GM23248 (cell line): ENCODE measurements around the gene DOK6. TPM values are rescaled to one million over a fixed set of nuclear protein-coding genes. Genes with fewer than 3 reads are reported as not detected.

ENCODE experiments used
- DNase-seq: peaks from one replicate; pipeline ENCODE4 v3.0.0-alpha.2; 2015
- H2AFZ ChIP-seq: fragments of 200-600 bp; sonication (generic); 2 replicates; pipeline ENCODE4 v1.6.1; 2016; ENCODE audit warnings: antibody characterized with exemption
- H3F3A ChIP-seq: fragments of 200-600 bp; sonication (generic); 2 replicates; pipeline ENCODE4 v1.6.1; 2016; ENCODE audit warnings: mild to moderate bottlenecking, antibody characterized with exemption, mixed run types; ENCODE audit not compliant: insufficient read depth
- H3K27ac ChIP-seq: fragments of 200-600 bp; sonication (generic); 2 replicates; pipeline ENCODE4 v1.5.1; 2016; ENCODE audit warnings: mild to moderate bottlenecking
- H3K27me3 ChIP-seq: fragments of 200-600 bp; sonication (generic); replicated peaks from 2 replicates; pipeline ENCODE4 v1.6.1; 2016; ENCODE audit warnings: mild to moderate bottlenecking; ENCODE audit not compliant: insufficient read depth
- H3K36me3 ChIP-seq: fragments of 200-600 bp; sonication (generic); 2 replicates; pipeline ENCODE4 v1.6.1; 2016; ENCODE audit warnings: low read depth, mild to moderate bottlenecking
- H3K4me1 ChIP-seq: fragments of 200-600 bp; sonication (generic); 2 replicates; pipeline ENCODE4 v1.6.1; 2016; ENCODE audit warnings: mild to moderate bottlenecking; ENCODE audit not compliant: insufficient read depth
- H3K4me2 ChIP-seq: fragments of 200-600 bp; sonication (generic); one replicate; pipeline ENCODE4 v1.6.1; 2016; ENCODE audit warnings: mild to moderate bottlenecking; ENCODE audit not compliant: unreplicated experiment
- H3K4me3 ChIP-seq: fragments of 200-600 bp; sonication (generic); 2 replicates; pipeline ENCODE4 v1.5.1; 2016; ENCODE audit warnings: mild to moderate bottlenecking
- H3K79me2 ChIP-seq: fragments of 200-600 bp; sonication (generic); 2 replicates; pipeline ENCODE4 v1.6.1; 2016; ENCODE audit warnings: mild to moderate bottlenecking; ENCODE audit not compliant: insufficient read depth
- H3K9ac ChIP-seq: fragments of 200-600 bp; sonication (generic); 2 replicates; pipeline ENCODE4 v1.6.1; 2016; ENCODE audit warnings: mild to moderate bottlenecking
- H3K9me2 ChIP-seq: fragments of 200-600 bp; sonication (generic); 2 replicates; pipeline ENCODE4 v1.6.1; 2016; ENCODE audit warnings: mixed run types, mild to moderate bottlenecking, moderate library complexity; ENCODE audit not compliant: insufficient read depth
- H3K9me3 ChIP-seq: fragments of 200-600 bp; sonication (generic); one replicate; pipeline ENCODE4 v1.6.1; 2017; ENCODE audit warnings: low read depth
- H4K20me1 ChIP-seq: fragments of 200-600 bp; sonication (generic); 2 replicates; pipeline ENCODE4 v1.6.0; 2016; ENCODE audit not compliant: insufficient read depth
- EZH2 ChIP-seq: fragments of 200-600 bp; sonication (generic); IDR thresholded peaks from 2 replicates; pipeline ENCODE4 v1.6.1; 2018; ENCODE audit warnings: antibody characterized with exemption, mild to moderate bottlenecking; ENCODE audit not compliant: insufficient read depth, poor library complexity, severe bottlenecking
- EZH2phosphoT487 ChIP-seq: fragments of 200-600 bp; sonication (generic); IDR thresholded peaks from 2 replicates; pipeline ENCODE4 v1.6.1; 2018; ENCODE audit warnings: antibody characterized with exemption, moderate library complexity, mild to moderate bottlenecking, low read depth; ENCODE audit not compliant: insufficient read depth
- WGBS, 2 experiments: methylation state at CpG; one replicate each; pipeline ENCODE4 v1.1.6; 2015 to 2017; ENCODE audit warnings: low lambda C conversion rate in 2 of 2, low coverage in 1 of 2; ENCODE audit errors: missing lambda C conversion rate in 2 of 2; 5-methylcytosine and 5-hydroxymethylcytosine counted together
- in situ Hi-C: fragments of 300-500 bp; cut with MboI; formaldehyde crosslinking; loops from 2 replicates; pipeline ENCODE4 v1.15.0; 2020
- polyA plus RNA-seq: library from polyadenylated mRNA; unstranded; fragments of >200 nt; fragmentation: Nextera tagmentation; extraction: Ambion mirVana; gene quantifications from 2 replicates; pipeline ENCODE4 v1.2.1, GENCODE V29; 2016
- total RNA-seq: library from RNA; depleted of rRNA; stranded (reverse); fragments of >200 nt; shearing (Covaris generic); gene quantifications from 2 replicates; pipeline ENCODE4 v1.2.3, GENCODE V29; 2014

DOK6 gene
- total and polyA plus RNA-seq, 2 experiments from 2014 or later, result 1.1 to 5.2 TPM

GRCh38 chr18:69364930-69365329 lies 35.8 kb upstream of the DOK6 start:
- Histone ChIP-seq H3K36me3 (no peaks in the 10 kb centered on the region), H3K9me3 (no peaks in the 10 kb centered on the region), H3F3A (no peaks in the 10 kb centered on the region), H3K9ac (no peak overlapping the region), H3K27ac (no peak overlapping the region), H4K20me1 (no peaks in the 10 kb centered on the region), H3K79me2 (no peaks in the 10 kb centered on the region), H2AFZ (no peak overlapping the region), H3K4me3 (no peak overlapping the region), H3K4me2 (no peak overlapping the region), H3K27me3 (no peaks in the 10 kb centered on the region), H3K9me2 (no peaks in the 10 kb centered on the region; the same call in 1 of the 2 replicates), H3K4me1 (no peaks in the 10 kb centered on the region)
- 18 to 38% methylated on average over 2 of the region's 2 CpGs for WGBS, 2 experiments
- in situ Hi-C loops, result no loop called here
- no peak for DNase-seq
- TF ChIP-seq EZH2, result no peak
- no peak for TF ChIP-seq EZH2phosphoT487

GRCh38 chr18:69365658-69366057 lies 35.0 kb upstream of the DOK6 start:
- Histone ChIP-seq H3K9me3 (no peaks in the 10 kb centered on the region), H4K20me1 (no peaks in the 10 kb centered on the region), H3K27ac (no peak overlapping the region), H3K9ac (no peak overlapping the region), H3K4me3 (no peak overlapping the region), H3K27me3 (no peaks in the 10 kb centered on the region), H3K4me2 (no peak overlapping the region), H3K4me1 (no peaks in the 10 kb centered on the region), H3K79me2 (no peaks in the 10 kb centered on the region), H3K9me2 (no peaks in the 10 kb centered on the region; the same call in 1 of the 2 replicates), H2AFZ (no peak overlapping the region), H3K36me3 (no peaks in the 10 kb centered on the region), H3F3A (no peaks in the 10 kb centered on the region)
- 60 to 74% methylated on average over 4 of the region's 4 CpGs for WGBS, 2 experiments
- in situ Hi-C loops, result no loop called here
- TF ChIP-seq EZH2 (no peak), EZH2phosphoT487 (no peak)
- DNase-seq, result no peak

- 84 to 85% methylated on average over 2 of the region's 2 CpGs for WGBS, 2 experiments
- no peaks in the 10 kb centered on the region for H3K27me3 ChIP-seq
- no peak overlapping the region for H2AFZ ChIP-seq
- H3F3A ChIP-seq, result no peaks in the 10 kb centered on the region
- no peak overlapping the region for H3K4me2 ChIP-seq
- H3K27ac ChIP-seq, result no peak overlapping the region
- no peak overlapping the region for H3K9ac ChIP-seq
- no peaks in the 10 kb centered on the region for H3K36me3 ChIP-seq
- H4K20me1 ChIP-seq, result no peaks in the 10 kb centered on the region
- in situ Hi-C loops, result no loop called here
- H3K4me3 ChIP-seq, result no peak overlapping the region
- no peaks in the 10 kb centered on the region for H3K79me2 ChIP-seq
- TF ChIP-seq EZH2 (no peak), EZH2phosphoT487 (no peak)
- DNase-seq, result no peak
- no peaks in the 10 kb centered on the region for H3K4me1 ChIP-seq
- H3K9me3 ChIP-seq, result no peaks in the 10 kb centered on the region
- no peaks in the 10 kb centered on the region; the same call in 1 of the 2 replicates for H3K9me2 ChIP-seq
Observed at GRCh38 chr18:69367104-69367503, 33.6 kb upstream of the DOK6 start.

- H3K27me3 ChIP-seq, result no peaks in the 10 kb centered on the region
- no peak for DNase-seq
- WGBS, 2 experiments, result 15 to 23% methylated on average over 2 of the region's 2 CpGs
- no peak overlapping the region for H3K4me3 ChIP-seq
- H3K79me2 ChIP-seq, result no peaks in the 10 kb centered on the region
- no peaks in the 10 kb centered on the region for H3K4me1 ChIP-seq
- H3K9me3 ChIP-seq, result no peaks in the 10 kb centered on the region
- H2AFZ ChIP-seq, result no peak overlapping the region
- TF ChIP-seq EZH2phosphoT487 (no peak), EZH2 (no peak)
- no peak overlapping the region for H3K4me2 ChIP-seq
- H3K27ac ChIP-seq, result no peak overlapping the region
- no peaks in the 10 kb centered on the region for H4K20me1 ChIP-seq
- no peaks in the 10 kb centered on the region for H3F3A ChIP-seq
- in situ Hi-C loops, result no loop called here
- H3K9ac ChIP-seq, result no peak overlapping the region
- no peaks in the 10 kb centered on the region for H3K9me2 ChIP-seq
- no peaks in the 10 kb centered on the region for H3K36me3 ChIP-seq
Observed at GRCh38 chr18:69371729-69372128, 29.0 kb upstream of the DOK6 start.

- Histone ChIP-seq H3K79me2 (no peaks in the 10 kb centered on the region), H3K4me3 (no peak overlapping the region), H3K4me1 (no peaks in the 10 kb centered on the region), H3K9me2 (no peaks in the 10 kb centered on the region), H4K20me1 (no peaks in the 10 kb centered on the region), H3K9ac (no peak overlapping the region), H3K4me2 (no peak overlapping the region), H3K36me3 (no peaks in the 10 kb centered on the region), H3K27me3 (no peaks in the 10 kb centered on the region), H2AFZ (no peak overlapping the region), H3K27ac (no peak overlapping the region), H3F3A (no peaks in the 10 kb centered on the region), H3K9me3 (no peaks in the 10 kb centered on the region)
- in situ Hi-C loops, result no loop called here
- TF ChIP-seq EZH2, result no peak
- no peak for TF ChIP-seq EZH2phosphoT487
- 66 to 69% methylated on average over 7 of the region's 7 CpGs for WGBS, 2 experiments
- peak; percentile 3 for DNase-seq
Observed at GRCh38 chr18:69380324-69380723, 20.4 kb upstream of the DOK6 start.
